HG02678 (cell line): ENCODE data around the gene BTK.
"Not testable (repeated sequence)": the region's sequence is repeated elsewhere in the genome, so short reads cannot be mapped to it uniquely, and the experiment has no call there.

ENCODE experiments used
- ATAC-seq: cut with Tn5 transposase; IDR thresholded peaks from one replicate; pipeline ENCODE4 v1.9.1; 2021; ENCODE audit warnings: mild to moderate bottlenecking, moderate library complexity; ENCODE audit not compliant: unreplicated experiment

BTK gene

DNA sequence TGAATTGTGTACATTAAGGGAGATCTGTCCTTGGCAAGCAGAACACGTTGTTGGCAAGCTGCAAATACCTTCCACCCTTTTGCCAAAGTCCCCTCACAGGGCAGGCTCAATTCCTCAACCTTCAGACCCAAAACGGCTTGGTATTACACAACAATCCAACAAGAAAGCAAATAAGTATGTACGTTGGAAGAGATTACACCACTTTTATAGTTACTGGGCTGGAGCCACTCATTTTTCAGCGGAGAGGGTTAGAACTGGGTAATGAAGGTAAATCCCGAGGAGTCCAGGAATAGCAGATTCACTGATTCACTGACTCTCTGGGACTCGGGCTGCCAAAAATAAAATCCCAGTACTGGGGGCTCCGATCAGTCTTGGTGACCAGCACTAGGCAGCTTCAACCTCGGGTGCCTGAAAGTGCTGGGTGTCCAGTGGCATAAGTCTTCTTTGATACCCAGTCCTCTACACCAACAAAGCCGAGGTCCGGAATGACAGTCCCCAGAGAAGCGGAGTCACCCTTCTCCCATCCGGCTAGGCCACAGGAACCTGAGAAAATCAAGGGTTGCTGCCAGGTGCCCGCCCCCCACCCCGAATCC, 38.0 kb downstream of the BTK start:
- ATAC-seq = peak; percentile 2

DNA sequence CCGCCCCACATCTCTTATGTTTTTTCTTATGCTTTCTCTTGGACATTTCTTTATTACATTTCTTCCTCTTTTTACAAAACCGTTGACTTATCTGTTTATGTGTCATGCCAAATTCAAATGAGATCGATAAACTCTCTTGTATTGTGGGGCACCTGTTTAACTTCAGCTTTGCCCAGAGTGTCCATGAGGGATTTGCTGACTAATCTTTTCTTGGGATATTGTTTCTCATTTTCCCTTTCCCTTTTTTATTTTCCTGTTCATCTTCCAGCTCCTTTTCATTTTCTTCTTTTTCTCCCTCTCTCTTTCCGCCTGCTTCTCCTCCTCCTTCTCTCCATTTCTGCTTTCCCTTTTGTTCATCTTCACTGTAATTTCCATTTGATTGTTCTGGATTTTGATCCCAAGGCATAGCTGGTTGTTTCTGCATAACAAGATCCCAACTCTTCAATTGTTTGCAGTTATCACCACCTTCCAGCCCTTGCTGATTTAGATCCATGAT, 48.2 kb downstream of the BTK start:
- no peak for ATAC-seq

DNA sequence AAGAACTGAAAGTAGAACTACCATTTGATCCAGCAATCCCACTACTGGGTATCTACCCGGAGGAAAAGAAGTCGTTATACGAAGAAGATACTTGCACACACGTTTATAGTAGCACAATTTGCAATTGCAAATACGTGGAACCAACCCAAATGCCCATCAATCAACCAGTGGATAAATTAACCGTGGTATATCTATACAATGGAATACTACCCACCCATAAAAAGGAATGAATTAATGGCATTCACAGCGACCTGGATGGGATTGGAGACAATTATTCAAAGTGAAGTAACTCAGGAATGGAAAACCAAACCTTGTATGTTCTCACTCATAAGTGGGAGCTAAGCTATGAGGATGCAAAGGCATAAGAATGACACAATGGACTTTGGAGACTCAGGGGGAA, 51.7 kb downstream of the BTK start:
- not testable (repeated sequence) for ATAC-seq

- ATAC-seq = not testable (repeated sequence)
Measured at GRCh38 chrX:101326600-101326999, 59.4 kb downstream of the BTK start.

GRCh38 chrX:101303790-101304189, 82.2 kb downstream of the BTK start:
- no peak for ATAC-seq
